Liver (tissue), 9 donors: ENCODE measurements around the gene TRMT1. TPM values are rescaled to one million over a fixed set of nuclear protein-coding genes. Genes with fewer than 3 reads are reported as not detected.

ENCODE experiments used
- DNase-seq: peaks from one replicate; pipeline ENCODE4 v3.0.0-alpha.2; 2017; ENCODE audit warnings: low spot score
- H3K27ac ChIP-seq, 2 donors: one replicate each; pipeline ENCODE4 v1.7.0; 2013; ENCODE audit warnings: inconsistent platforms in 2 of 2, low read length in 2 of 2, control low read depth in 1 of 2, low read depth in 1 of 2, mild to moderate bottlenecking in 1 of 2
- H3K27me3 ChIP-seq, 4 donors: one replicate each; pipeline versions ENCODE4 v1.6.1 to v1.7.0; 2013; ENCODE audit warnings: low read length in 3 of 4, inconsistent platforms in 1 of 4, mild to moderate bottlenecking in 1 of 4, moderate library complexity in 1 of 4; ENCODE audit not compliant: control insufficient read depth in 4 of 4, insufficient read depth in 4 of 4
- H3K36me3 ChIP-seq, 4 donors: one replicate each; pipeline versions ENCODE4 v1.6.1 to v1.7.0; 2013; ENCODE audit warnings: low read length in 3 of 4, mild to moderate bottlenecking in 3 of 4, low read depth in 1 of 4, moderate library complexity in 1 of 4; ENCODE audit not compliant: control insufficient read depth in 4 of 4, insufficient read depth in 3 of 4
- H3K4me1 ChIP-seq, 4 donors: one replicate each; pipeline versions ENCODE4 v1.6.1 to v1.7.0; 2013; ENCODE audit warnings: low read length in 3 of 4, mild to moderate bottlenecking in 3 of 4, moderate library complexity in 1 of 4; ENCODE audit not compliant: control insufficient read depth in 4 of 4, insufficient read depth in 4 of 4
- H3K4me3 ChIP-seq, 3 donors: one replicate each; pipeline versions ENCODE4 v1.6.1 to v1.7.0; 2013; ENCODE audit warnings: low read length in 3 of 3, control low read depth in 1 of 3, low read depth in 1 of 3, mild to moderate bottlenecking in 1 of 3
- H3K9ac ChIP-seq, 2 donors: one replicate each; pipeline ENCODE4 v1.7.0; 2013; ENCODE audit warnings: low read length in 2 of 2, mild to moderate bottlenecking in 2 of 2, moderate library complexity in 2 of 2, control low read depth in 1 of 2, low read depth in 1 of 2
- H3K9me3 ChIP-seq, 4 donors: one replicate each; pipeline versions ENCODE4 v1.6.1 to v1.7.0; 2013; ENCODE audit warnings: low read length in 3 of 4; ENCODE audit not compliant: control insufficient read depth in 4 of 4
- ATF3 ChIP-seq: IDR thresholded peaks from 2 replicates; pipeline ENCODE4 v1.6.1; 2016; ENCODE audit warnings: antibody characterized with exemption
- CTCF ChIP-seq: fragments of 150-350 bp; IDR thresholded peaks from 2 replicates; pipeline ENCODE4 v1.5.1; 2017; ENCODE audit warnings: improper control_type of control experiment, low read depth, low read length; ENCODE audit not compliant: missing input control
- EGR1 ChIP-seq, 2 donors: IDR thresholded peaks; 2 replicates each; pipeline ENCODE4 v1.6.1; 2016 to 2018; ENCODE audit warnings: antibody characterized with exemption in 2 of 2, low read depth in 2 of 2
- FOXA1 ChIP-seq: IDR thresholded peaks from 2 replicates; pipeline ENCODE4 v1.6.1; 2016; ENCODE audit warnings: antibody characterized with exemption
- FOXA2 ChIP-seq: IDR thresholded peaks from 2 replicates; pipeline ENCODE4 v1.6.1; 2016; ENCODE audit warnings: antibody characterized with exemption
- GABPA ChIP-seq, 2 donors: IDR thresholded peaks in 1 of 2; conservative IDR thresholded peaks in 1 of 2; 2 replicates each; pipeline ENCODE4 v1.6.1; 2016; ENCODE audit warnings: antibody characterized with exemption in 2 of 2, mild to moderate bottlenecking in 1 of 2, moderate library complexity in 1 of 2
- HNF4A ChIP-seq, 2 donors: conservative IDR thresholded peaks; 2 replicates each; pipeline ENCODE4 v1.6.1; 2016; ENCODE audit warnings: antibody characterized with exemption in 2 of 2, mild to moderate bottlenecking in 2 of 2
- HNF4G ChIP-seq: IDR thresholded peaks from 2 replicates; pipeline ENCODE4 v1.6.1; 2016; ENCODE audit warnings: antibody characterized with exemption
- JUND ChIP-seq, 2 donors: IDR thresholded peaks; 2 replicates each; pipeline ENCODE4 v1.6.1; 2016; ENCODE audit warnings: antibody characterized with exemption in 2 of 2
- MAX ChIP-seq: IDR thresholded peaks from 2 replicates; pipeline ENCODE4 v1.6.1; 2016; ENCODE audit warnings: antibody characterized with exemption
- NR2F2 ChIP-seq: IDR thresholded peaks from 2 replicates; pipeline ENCODE4 v1.6.1; 2016; ENCODE audit warnings: antibody characterized with exemption
- RAD21 ChIP-seq, 2 donors: IDR thresholded peaks; 2 replicates each; pipeline ENCODE4 v1.6.1; 2016; ENCODE audit warnings: antibody characterized with exemption in 2 of 2, mild to moderate bottlenecking in 2 of 2
- REST ChIP-seq: IDR thresholded peaks from 2 replicates; pipeline ENCODE4 v1.6.1; 2016; ENCODE audit warnings: antibody characterized with exemption, mild to moderate bottlenecking
- RXRA ChIP-seq, 2 donors: IDR thresholded peaks; 2 replicates each; pipeline ENCODE4 v1.6.1; 2017 to 2018; ENCODE audit warnings: antibody characterized with exemption in 2 of 2, mild to moderate bottlenecking in 1 of 2
- SP1 ChIP-seq: IDR thresholded peaks from 2 replicates; pipeline ENCODE4 v1.6.1; 2018; ENCODE audit warnings: antibody characterized with exemption, mild to moderate bottlenecking
- TAF1 ChIP-seq: conservative IDR thresholded peaks from 2 replicates; pipeline ENCODE4 v1.6.1; 2016; ENCODE audit warnings: antibody characterized with exemption, mild to moderate bottlenecking
- YY1 ChIP-seq: IDR thresholded peaks from 2 replicates; pipeline ENCODE4 v1.6.1; 2016; ENCODE audit warnings: antibody characterized with exemption, mild to moderate bottlenecking
- ZBTB33 ChIP-seq: IDR thresholded peaks from 2 replicates; pipeline ENCODE4 v1.6.1; 2016; ENCODE audit warnings: antibody characterized with exemption
- WGBS: extraction: QIAGEN DNeasy Blood & Tissue Kit; methylation state at CpG from one replicate; pipeline ENCODE4 v1.1.7; 2013; 5-methylcytosine and 5-hydroxymethylcytosine counted together
- polyA plus RNA-seq, 2 donors: library from polyadenylated mRNA; stranded (reverse) in 1 of 2; unstranded in 1 of 2; fragments of 200-250 nt in 1 of 2; fragments of >200 nt in 1 of 2; fragmentation: Nextera tagmentation in 1 of 2; extraction: Ambion mirVana in 1 of 2; gene quantifications; one replicate each; pipeline versions ENCODE4 v1.2.1 to v1.2.3, GENCODE V29; 2013 to 2015
- total RNA-seq, 2 donors: library from RNA; depleted of rRNA; stranded (reverse); fragments of >200 nt; gene quantifications; one replicate each; pipeline ENCODE4 v1.2.3, GENCODE V29; 2014
- donor health status: healthy.
- donor health status: healthy.
- donor health status: healthy.
- donor health status: healthy.
- donor health status: healthy.

The TRMT1 gene
- total and polyA plus RNA-seq, 4 donors, result 8.3 to 15.6 (median 11.7) TPM

- TF ChIP-seq NR2F2 (no peak), HNF4A (conservative IDR thresholded peaks at IDR 0.05) (no peak), FOXA2 (no peak), TAF1 (no peak), JUND (IDR thresholded peaks at IDR 0.05) (no peak)
- Histone ChIP-seq H3K9me3 (no peaks in the 10 kb centered on the region), H3K4me1 (peaks cover 5 to 16% (median 11%) of the 10 kb centered on the region in 4 donors), H3K36me3 (peaks cover 0 to 13% (median 5%) of the 10 kb centered on the region in 4 donors), H3K4me3 (no peak overlapping the region), H3K9ac (no peak overlapping the region), H3K27ac (no peak overlapping the region), H3K27me3 (no peaks in the 10 kb centered on the region)
- WGBS, result 91% methylated on average over 3 of the region's 3 CpGs
- no peak for DNase-seq
These were observed 14.4 kb upstream of the TRMT1 start for GRCh38 chr19:13130886-13131490.

GRCh38 chr19:13129384-13129783 lies 12.8 kb upstream of the TRMT1 start:
- Histone ChIP-seq H3K36me3 (peaks cover 0 to 6% (median 0%) of the 10 kb centered on the region in 4 donors), H3K27ac (peak overlapping the region in 1 of 2 donors; percentile 6), H3K27me3 (no peaks in the 10 kb centered on the region), H3K9ac (no peak overlapping the region), H3K4me1 (peaks cover 5 to 16% (median 11%) of the 10 kb centered on the region in 4 donors), H3K4me3 (no peak overlapping the region), H3K9me3 (no peaks in the 10 kb centered on the region)
- no peak for DNase-seq
- TF ChIP-seq MAX (no peak), RXRA (IDR thresholded peaks at IDR 0.05) (no peak), YY1 (no peak), JUND (IDR thresholded peaks at IDR 0.05) (no peak), HNF4G (no peak), FOXA2 (no peak)
- WGBS, result 97% methylated on average over 9 of the region's 9 CpGs

GRCh38 chr19:13128583-13128982 lies 12.0 kb upstream of the TRMT1 start:
- WGBS, result 33% methylated on average over 1 of the region's 1 CpG
- Histone ChIP-seq H3K27me3 (no peaks in the 10 kb centered on the region), H3K9ac (no peak overlapping the region), H3K36me3 (peaks cover 0 to 6% (median 0%) of the 10 kb centered on the region in 4 donors), H3K4me1 (peaks cover 5 to 16% (median 11%) of the 10 kb centered on the region in 4 donors), H3K27ac (peak overlapping the region; percentile 6 to 52), H3K4me3 (no peak overlapping the region), H3K9me3 (no peaks in the 10 kb centered on the region)
- no peak for DNase-seq
- TF ChIP-seq GABPA (IDR thresholded peaks at IDR 0.05 in 1 of 2, conservative IDR thresholded peaks at IDR 0.05 in 1 of 2) (peak in 1 of 2 donors; percentile 42), REST (peak; percentile 26), YY1 (peak; percentile 77), SP1 (peak; percentile 83), JUND (IDR thresholded peaks at IDR 0.05) (peak in 1 of 2 donors; percentile 55), ATF3 (no peak), ZBTB33 (no peak), RAD21 (IDR thresholded peaks at IDR 0.05) (peak in 1 of 2 donors; percentile 58), NR2F2 (peak; percentile 40), FOXA2 (no peak), RXRA (IDR thresholded peaks at IDR 0.05) (peak; percentile 88 to 89), FOXA1 (no peak), EGR1 (IDR thresholded peaks at IDR 0.05; ENCODE audit: low read depth in 2 of 2) (no peak), MAX (no peak), HNF4A (conservative IDR thresholded peaks at IDR 0.05) (peak; percentile 88 to 90), TAF1 (no peak), CTCF (no peak), HNF4G (no peak)
